Keratinocyte (primary cell): Measurements from ENCODE around the gene C22orf15. TPM values are rescaled to one million over a fixed set of nuclear protein-coding genes. Genes with fewer than 3 reads are reported as not detected.
"Not testable (repeated sequence)": the region's sequence is repeated elsewhere in the genome, so short reads cannot be mapped to it uniquely, and the experiment has no call there.

Experiments
- DNase-seq: peaks from one replicate; pipeline ENCODE4 v3.0.0-alpha.2; 2011; ENCODE audit warnings: low read depth, missing footprints, low spot score
- FAIRE-seq: peaks from 2 replicates; lab custom pipeline; 2011; peaks lifted over from hg19 to GRCh38; lab: Jason Lieb, UNC
- H2AFZ ChIP-seq: 2 replicates; pipeline ENCODE4 v1.6.0; 2012; ENCODE audit warnings: low read length, control low read depth, inconsistent platforms; ENCODE audit not compliant: control insufficient read depth
- H3K27ac ChIP-seq: 2 replicates; pipeline ENCODE4 v1.5.1; 2011; ENCODE audit warnings: low read length; ENCODE audit not compliant: control insufficient read depth, insufficient read depth
- H3K27me3 ChIP-seq: 3 replicates; pipeline ENCODE4 v1.6.0; 2011; ENCODE audit warnings: low read length; ENCODE audit not compliant: control insufficient read depth, insufficient read depth; ENCODE audit errors: extremely low read depth
- H3K36me3 ChIP-seq, 2 experiments: 2 replicates in 1 of 2; 3 replicates in 1 of 2; pipeline ENCODE4 v1.5.1; 2011; ENCODE audit warnings: low read length in 2 of 2, mild to moderate bottlenecking in 1 of 2; ENCODE audit not compliant: control insufficient read depth in 2 of 2, insufficient read depth in 2 of 2; ENCODE audit errors: extremely low read depth in 1 of 2
- H3K4me1 ChIP-seq: 3 replicates; pipeline ENCODE4 v1.5.1; 2011; ENCODE audit warnings: low read length; ENCODE audit not compliant: control insufficient read depth, insufficient read depth; ENCODE audit errors: extremely low read depth
- H3K4me2 ChIP-seq: 3 replicates; pipeline ENCODE4 v1.6.0; 2011; ENCODE audit warnings: low read depth, low read length; ENCODE audit not compliant: control insufficient read depth, insufficient read depth; ENCODE audit errors: extremely low read depth
- H3K4me3 ChIP-seq, 3 experiments: fragments of 200-600 bp in 1 of 3; sonication (generic) in 1 of 3; 2 replicates in 2 of 3; 3 replicates in 1 of 3; pipeline ENCODE4 v1.5.1; 2011 to 2016; ENCODE audit warnings: low read length in 3 of 3, mild to moderate bottlenecking in 3 of 3, control low read depth in 2 of 3, inconsistent platforms in 1 of 3, low read depth in 1 of 3, mixed read lengths in 1 of 3, mixed run types in 1 of 3, moderate library complexity in 1 of 3; ENCODE audit not compliant: control insufficient read depth in 2 of 3, insufficient read depth in 2 of 3; ENCODE audit errors: extremely low read depth in 1 of 3
- H3K79me2 ChIP-seq: 2 replicates; pipeline ENCODE4 v1.6.0; 2012; ENCODE audit warnings: low read length; ENCODE audit not compliant: control insufficient read depth, insufficient read depth
- H3K9ac ChIP-seq: 3 replicates; pipeline ENCODE4 v1.6.0; 2011; ENCODE audit warnings: low read length; ENCODE audit not compliant: control insufficient read depth, insufficient read depth; ENCODE audit errors: extremely low read depth
- H3K9me1 ChIP-seq: 3 replicates; pipeline ENCODE4 v1.6.0; 2011; ENCODE audit warnings: low read length; ENCODE audit not compliant: control insufficient read depth, insufficient read depth; ENCODE audit errors: extremely low read depth
- H3K9me3 ChIP-seq: 2 replicates; pipeline ENCODE4 v1.5.1; 2012; ENCODE audit warnings: low read depth, low read length; ENCODE audit not compliant: control insufficient read depth
- H4K20me1 ChIP-seq: 3 replicates; pipeline ENCODE4 v1.6.0; 2011; ENCODE audit warnings: low read length; ENCODE audit not compliant: control insufficient read depth, insufficient read depth; ENCODE audit errors: extremely low read depth
- CTCF ChIP-seq, 3 experiments: IDR thresholded peaks in 1 of 3; conservative IDR thresholded peaks in 1 of 3; optimal IDR thresholded peaks in 1 of 3; 2 replicates in 2 of 3; 3 replicates in 1 of 3; pipeline versions ENCODE3 to v1.5.1; 2011; ENCODE audit warnings: low read length in 3 of 3, mild to moderate bottlenecking in 3 of 3, moderate library complexity in 2 of 3, control low read depth in 1 of 3, inconsistent platforms in 1 of 3; ENCODE audit not compliant: insufficient read depth in 2 of 3; ENCODE audit errors: extremely low read depth in 1 of 3
- EZH2 ChIP-seq: IDR thresholded peaks from one replicate; pipeline ENCODE4 v1.6.1; 2012; ENCODE audit warnings: inconsistent platforms, mild to moderate bottlenecking, low read length, moderate library complexity
- dilution Hi-C: fragments of 300-500 bp; cut with MboI; formaldehyde crosslinking; loops from one replicate; pipeline ENCODE4 v1.7.0; 2020; ENCODE audit warnings: low sequenced_read_pairs; ENCODE audit not compliant: extremely low pct_ligation_motif_present
- polyA plus RNA-seq, 5 experiments: library from polyadenylated mRNA; depleted of rRNA in 3 of 5; stranded (reverse) in 3 of 5; stranded (forward) in 1 of 5; unstranded in 1 of 5; fragments of >200 nt; gene quantifications; 1 replicate in 1 of 5; 2 replicates in 3 of 5; 3 replicates in 1 of 5; pipeline versions ENCODE4 v1.2.1 to v1.2.3, GENCODE V29; 2011 to 2012; ENCODE audit warnings: missing spikeins in 2 of 5, low read depth in 1 of 5, low replicate concordance in 1 of 5

C22orf15 gene
- polyA plus RNA-seq, 1 donor (not counting 4 experiments of a cell fraction or from before 2014, with no cell fraction given) = not detected

DNA sequence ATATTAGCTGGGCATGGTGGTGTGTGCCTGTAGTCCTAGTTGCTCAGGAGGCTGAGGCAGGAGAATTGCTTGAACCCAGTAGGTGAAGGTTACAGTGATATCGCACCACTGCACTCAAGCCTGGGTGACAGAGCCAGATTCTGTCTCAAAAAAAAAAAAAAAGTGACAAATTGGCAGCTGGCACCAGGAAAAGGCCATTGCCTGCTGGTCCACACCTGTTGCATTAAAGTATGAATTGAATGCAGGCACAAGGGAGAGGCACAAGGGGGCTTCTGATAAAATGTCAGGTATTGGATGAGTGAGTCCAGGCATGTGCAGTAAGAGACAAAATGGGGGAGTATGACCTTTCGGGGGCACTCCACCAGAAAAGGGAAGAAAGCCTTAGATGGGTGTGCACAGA lies 40.1 kb upstream of the C22orf15 start:
- Histone ChIP-seq H3K27me3 (no peaks in the 10 kb centered on the region), H3K9me1 (no peaks in the 10 kb centered on the region), H3K4me1 (no peaks in the 10 kb centered on the region), H3K9ac (no peak overlapping the region), H3K9me3 (no peaks in the 10 kb centered on the region), H2AFZ (no peak overlapping the region), H3K4me3 (no peak overlapping the region), H3K79me2 (no peaks in the 10 kb centered on the region), H3K27ac (no peak overlapping the region), H3K36me3 (no peaks in the 10 kb centered on the region), H3K4me2 (no peak overlapping the region), H4K20me1 (no peaks in the 10 kb centered on the region)
- FAIRE-seq (no peak), DNase-seq (no peak)
- TF ChIP-seq EZH2 = no peak
- TF ChIP-seq CTCF (optimal IDR thresholded peaks at IDR 0.05 in 1 of 3, IDR thresholded peaks at IDR 0.05 in 1 of 3, conservative IDR thresholded peaks at IDR 0.05 in 1 of 3; ENCODE audit: extremely low read depth in 1 of 3, insufficient read depth in 2 of 3, low read length in 3 of 3) = no peak
- dilution Hi-C loops = no loop called here

GRCh38 chr22:23728108-23728507 lies 34.7 kb upstream of the C22orf15 start:
- dilution Hi-C loops, H3K4me2 ChIP-seq, H2AFZ ChIP-seq, H3K9me3 ChIP-seq, H4K20me1 ChIP-seq, H3K79me2 ChIP-seq, H3K27me3 ChIP-seq, FAIRE-seq, H3K9me1 ChIP-seq, H3K36me3 ChIP-seq, H3K27ac ChIP-seq, H3K4me3 ChIP-seq, H3K9ac ChIP-seq, DNase-seq, H3K4me1 ChIP-seq: not testable (repeated sequence)

DNA sequence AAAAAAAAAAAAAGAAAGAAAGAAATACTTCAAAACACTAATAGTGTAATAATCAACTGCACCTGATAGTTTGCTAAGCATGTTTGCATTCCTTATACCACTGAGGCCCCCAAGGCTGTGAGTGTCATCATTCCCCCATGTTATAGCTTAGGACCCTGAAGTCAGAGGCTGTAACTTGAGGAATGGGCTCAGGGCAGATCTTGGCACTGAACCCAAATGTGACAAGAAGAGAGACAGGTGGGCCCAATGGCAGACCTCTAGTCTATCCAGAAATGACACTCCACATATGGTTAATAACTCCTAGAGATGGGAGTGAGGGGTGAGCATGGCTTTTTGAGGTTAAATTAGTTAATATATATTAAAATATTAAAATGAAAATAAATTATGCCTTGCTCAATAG lies 25.1 kb upstream of the C22orf15 start:
- dilution Hi-C loops = no loop called here
- FAIRE-seq (no peak), DNase-seq (no peak)
- Histone ChIP-seq H3K9me1 (no peaks in the 10 kb centered on the region), H3K4me3 (no peak overlapping the region), H3K79me2 (no peaks in the 10 kb centered on the region), H4K20me1 (no peaks in the 10 kb centered on the region), H3K4me1 (no peaks in the 10 kb centered on the region), H3K36me3 (peaks cover 0 to 4% of the 10 kb centered on the region in 2 experiments), H3K9ac (no peak overlapping the region), H3K27ac (no peak overlapping the region), H3K27me3 (no peaks in the 10 kb centered on the region), H3K4me2 (no peak overlapping the region), H3K9me3 (no peaks in the 10 kb centered on the region), H2AFZ (no peak overlapping the region)
- TF ChIP-seq EZH2 = no peak
- no peak for TF ChIP-seq CTCF (optimal IDR thresholded peaks at IDR 0.05 in 1 of 3, IDR thresholded peaks at IDR 0.05 in 1 of 3, conservative IDR thresholded peaks at IDR 0.05 in 1 of 3; ENCODE audit: extremely low read depth in 1 of 3, insufficient read depth in 2 of 3, low read length in 3 of 3)
